ENCODE results near the gene XPO6.
A peak's percentile ranks its signal among the peaks of the same experiment; 100 is the strongest.
"Not testable (repeated sequence)": the region's sequence is repeated elsewhere in the genome, so short reads cannot be mapped to it uniquely, and the experiment has no call there.

Gene XPO6

DNA sequence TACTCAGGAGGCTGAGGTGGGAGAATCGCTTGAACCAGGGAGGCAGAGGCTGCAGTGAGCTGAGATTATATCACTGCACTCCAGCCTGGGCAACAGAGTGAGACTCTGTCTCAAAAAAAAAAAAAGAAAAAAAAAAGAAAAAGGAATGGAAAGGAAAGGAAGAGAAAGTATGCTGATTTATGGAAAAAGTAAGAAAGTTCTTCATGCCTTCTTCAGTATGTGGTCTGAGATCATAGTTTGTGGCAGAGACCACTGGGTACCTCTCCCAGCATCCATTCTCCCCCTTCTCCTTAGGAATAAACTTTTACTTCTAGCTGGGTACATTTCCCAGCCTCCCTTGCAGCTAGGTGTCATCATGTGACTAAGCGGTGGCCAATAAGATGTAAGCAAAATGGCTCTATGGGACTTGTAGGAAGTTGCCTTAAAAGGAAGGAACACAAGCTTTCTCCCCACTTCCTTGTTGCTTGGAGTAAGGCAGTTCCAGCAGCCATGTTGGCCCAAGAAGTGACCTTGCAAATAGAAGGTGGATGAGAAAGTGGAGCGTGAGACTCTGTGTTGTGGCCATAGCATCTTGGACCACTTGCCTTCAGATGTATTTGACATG lies 26.1 kb upstream of the XPO6 start:
- Histone ChIP-seq H3K4me3 (ENCODE audit: low read depth, low read length) (no peak overlapping the region), H3K27me3 (replicated peaks) (no peaks in the 10 kb centered on the region), H3K27ac (no peak overlapping the region), H3K36me3 (replicated peaks) (no peaks in the 10 kb centered on the region)
- TF ChIP-seq, protein P1, sequence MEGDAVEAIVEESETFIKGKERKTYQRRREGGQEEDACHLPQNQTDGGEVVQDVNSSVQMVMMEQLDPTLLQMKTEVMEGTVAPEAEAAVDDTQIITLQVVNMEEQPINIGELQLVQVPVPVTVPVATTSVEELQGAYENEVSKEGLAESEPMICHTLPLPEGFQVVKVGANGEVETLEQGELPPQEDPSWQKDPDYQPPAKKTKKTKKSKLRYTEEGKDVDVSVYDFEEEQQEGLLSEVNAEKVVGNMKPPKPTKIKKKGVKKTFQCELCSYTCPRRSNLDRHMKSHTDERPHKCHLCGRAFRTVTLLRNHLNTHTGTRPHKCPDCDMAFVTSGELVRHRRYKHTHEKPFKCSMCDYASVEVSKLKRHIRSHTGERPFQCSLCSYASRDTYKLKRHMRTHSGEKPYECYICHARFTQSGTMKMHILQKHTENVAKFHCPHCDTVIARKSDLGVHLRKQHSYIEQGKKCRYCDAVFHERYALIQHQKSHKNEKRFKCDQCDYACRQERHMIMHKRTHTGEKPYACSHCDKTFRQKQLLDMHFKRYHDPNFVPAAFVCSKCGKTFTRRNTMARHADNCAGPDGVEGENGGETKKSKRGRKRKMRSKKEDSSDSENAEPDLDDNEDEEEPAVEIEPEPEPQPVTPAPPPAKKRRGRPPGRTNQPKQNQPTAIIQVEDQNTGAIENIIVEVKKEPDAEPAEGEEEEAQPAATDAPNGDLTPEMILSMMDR (IDR thresholded peaks at IDR 0.05; ENCODE audit: low read depth, low read length, missing control alignments), result no peak
- DNase-seq, result no peak
- in situ Hi-C loops (cut with HindIII; ENCODE audit: low pct_ligation_motif_present, low sequenced_read_pairs), result no loop called here

DNA sequence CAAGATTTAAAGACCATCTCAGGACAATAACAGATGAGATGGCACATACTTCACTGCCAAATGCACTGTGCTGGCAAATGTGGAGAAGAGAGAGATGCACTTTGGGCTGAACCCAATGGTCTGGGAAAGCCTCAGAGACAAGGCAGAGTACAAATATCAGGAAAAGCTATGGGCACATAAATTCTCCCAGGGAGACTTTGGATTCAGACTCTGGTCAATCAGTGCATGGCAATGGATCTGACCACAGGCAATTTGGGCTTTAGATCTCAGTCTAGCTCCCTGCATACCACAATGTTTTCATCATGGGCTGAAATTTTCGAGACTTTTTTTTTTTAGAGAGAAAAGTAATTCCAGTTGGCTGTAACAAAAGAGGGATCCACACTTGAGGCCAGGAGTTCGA lies 20.0 kb upstream of the XPO6 start:
- in situ Hi-C loops (cut with HindIII; ENCODE audit: low pct_ligation_motif_present, low sequenced_read_pairs), result no loop called here
- TF ChIP-seq, protein P1 (IDR thresholded peaks at IDR 0.05; ENCODE audit: low read depth, low read length, missing control alignments), result no peak
- Histone ChIP-seq H3K36me3 (replicated peaks) (no peaks in the 10 kb centered on the region), H3K27me3 (replicated peaks) (no peaks in the 10 kb centered on the region), H3K4me3 (ENCODE audit: low read depth, low read length) (no peak overlapping the region), H3K27ac (no peak overlapping the region)
- DNase-seq, result no peak

DNA sequence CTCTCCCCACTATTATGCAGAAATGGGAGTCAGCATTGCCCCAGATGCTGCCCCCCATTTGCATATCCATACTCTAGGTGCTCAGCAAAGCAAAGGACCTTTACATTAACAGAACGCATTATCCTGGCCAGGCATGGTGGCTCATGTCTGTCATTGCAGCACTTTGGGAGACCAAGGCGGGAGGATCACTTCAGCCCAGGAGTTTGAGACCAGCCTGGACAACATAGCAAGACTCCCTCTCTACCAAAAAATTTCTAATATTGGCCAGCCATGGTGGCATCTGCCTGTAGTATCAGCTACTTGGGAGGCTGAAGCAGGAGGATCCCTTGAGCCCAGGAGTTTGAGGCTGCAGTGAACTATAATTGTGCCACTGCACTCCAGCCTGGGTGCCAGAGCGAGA lies 12.1 kb upstream of the XPO6 start:
- H3K27ac ChIP-seq; DNase-seq; H3K36me3 ChIP-seq (replicated peaks); H3K27me3 ChIP-seq (replicated peaks); H3K4me3 ChIP-seq (ENCODE audit: low read depth, low read length); in situ Hi-C loops (cut with HindIII; ENCODE audit: low pct_ligation_motif_present, low sequenced_read_pairs): not testable (repeated sequence)

DNA sequence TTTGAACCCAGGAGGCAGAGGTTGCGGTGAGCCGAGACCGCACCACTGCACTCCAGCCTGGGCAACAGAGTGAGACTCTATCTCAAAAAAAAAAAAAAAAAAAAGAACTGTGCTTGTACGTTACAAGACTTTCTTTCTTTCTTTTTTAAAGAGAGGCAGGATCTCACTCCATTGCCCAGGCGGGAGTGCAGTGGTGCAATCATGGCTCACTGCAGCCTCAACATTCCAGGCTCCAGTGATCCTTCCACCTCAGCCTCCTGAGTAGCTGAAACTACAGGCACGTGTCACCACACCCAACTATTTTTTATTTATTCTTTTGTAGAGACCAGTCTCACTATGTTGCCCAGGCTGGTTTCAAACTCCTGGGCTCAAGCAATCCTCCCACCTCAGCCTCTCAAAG lies 8.0 kb upstream of the XPO6 start:
- H3K36me3 ChIP-seq (replicated peaks); H3K4me3 ChIP-seq (ENCODE audit: low read depth, low read length); H3K27me3 ChIP-seq (replicated peaks); H3K27ac ChIP-seq; DNase-seq; in situ Hi-C loops (cut with HindIII; ENCODE audit: low pct_ligation_motif_present, low sequenced_read_pairs): not testable (repeated sequence)

DNA sequence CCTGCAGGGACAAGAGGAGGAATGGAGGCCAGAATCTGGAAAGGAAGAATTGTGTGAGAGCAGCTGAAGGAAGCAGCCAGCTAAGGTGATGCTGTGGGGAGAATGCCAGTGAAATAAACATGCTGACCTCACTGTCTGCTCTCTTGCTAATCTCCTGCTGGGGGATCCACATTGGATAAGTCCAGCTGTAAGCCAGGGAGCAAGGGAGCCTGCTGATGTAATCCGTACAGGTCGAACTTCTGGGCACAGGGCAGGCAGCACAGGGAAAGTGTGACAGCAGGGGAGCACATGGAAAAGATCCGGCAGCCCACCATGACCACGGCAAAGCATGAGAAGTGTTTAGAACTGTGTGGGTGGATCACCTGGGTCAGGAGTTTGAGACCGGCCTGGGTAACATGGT lies 7.5 kb upstream of the XPO6 start:
- DNase-seq, result no peak
- in situ Hi-C loops (cut with HindIII; ENCODE audit: low pct_ligation_motif_present, low sequenced_read_pairs), result no loop called here
- Histone ChIP-seq H3K36me3 (replicated peaks) (no peaks in the 10 kb centered on the region), H3K27ac (no peak overlapping the region), H3K27me3 (replicated peaks) (no peaks in the 10 kb centered on the region), H3K4me3 (ENCODE audit: low read depth, low read length) (no peak overlapping the region)
- TF ChIP-seq, protein P1 (IDR thresholded peaks at IDR 0.05; ENCODE audit: low read depth, low read length, missing control alignments), result no peak

DNA sequence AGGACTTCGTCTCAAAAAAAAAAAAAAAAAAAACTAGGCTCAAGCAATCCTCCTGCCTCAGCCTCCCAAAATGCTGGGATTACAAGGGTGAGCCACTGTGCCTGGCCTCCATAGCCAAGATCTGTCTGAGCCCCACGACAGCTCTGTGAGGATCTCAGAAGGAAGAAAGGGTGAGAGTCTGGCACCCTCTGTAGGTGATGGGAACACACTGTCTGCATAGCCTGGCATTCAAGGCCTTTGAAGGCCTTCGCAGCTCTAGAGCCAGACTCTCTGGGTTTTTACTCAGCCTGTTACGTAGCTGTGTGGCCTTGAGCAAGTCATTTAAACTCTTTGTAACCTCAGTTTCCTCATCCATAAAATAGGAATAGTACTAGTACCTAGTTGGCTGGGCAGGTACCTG lies 6.3 kb upstream of the XPO6 start:
- in situ Hi-C loops (cut with HindIII; ENCODE audit: low pct_ligation_motif_present, low sequenced_read_pairs), result no loop called here
- H3K4me3 ChIP-seq (ENCODE audit: low read depth, low read length), result no peak overlapping the region
- TF ChIP-seq, protein P1 (IDR thresholded peaks at IDR 0.05; ENCODE audit: low read depth, low read length, missing control alignments), result peak; percentile 77
- H3K36me3 ChIP-seq (replicated peaks), result no peaks in the 10 kb centered on the region
- DNase-seq, result peak; percentile 51
- no peaks in the 10 kb centered on the region for H3K27me3 ChIP-seq (replicated peaks)
- no peak overlapping the region for H3K27ac ChIP-seq

DNA sequence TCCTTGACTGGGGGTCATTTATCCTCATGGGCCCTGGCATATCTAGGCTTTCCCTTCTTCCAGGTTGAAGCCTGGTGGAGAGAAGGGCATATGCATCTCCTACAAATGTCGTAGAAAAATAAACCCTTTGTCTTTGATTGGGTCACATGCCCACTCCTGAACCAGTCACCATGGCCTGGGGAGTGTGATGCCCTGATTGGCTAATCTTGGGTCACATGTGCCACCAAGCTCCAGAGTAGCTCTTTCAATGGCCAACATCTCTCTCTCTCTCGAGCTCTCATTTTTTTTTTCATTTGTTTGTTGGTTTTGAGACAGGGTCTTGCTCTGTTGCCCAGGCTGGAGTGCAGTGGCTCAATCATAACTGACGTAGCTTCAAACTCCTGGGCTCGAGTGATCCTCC lies 5.6 kb upstream of the XPO6 start:
- Histone ChIP-seq H3K4me3 (ENCODE audit: low read depth, low read length) (no peak overlapping the region), H3K36me3 (replicated peaks) (no peaks in the 10 kb centered on the region), H3K27ac (no peak overlapping the region), H3K27me3 (replicated peaks) (no peaks in the 10 kb centered on the region)
- TF ChIP-seq, protein P1 (IDR thresholded peaks at IDR 0.05; ENCODE audit: low read depth, low read length, missing control alignments), result no peak
- no peak for DNase-seq
- in situ Hi-C loops (cut with HindIII; ENCODE audit: low pct_ligation_motif_present, low sequenced_read_pairs), result no loop called here

Data from brain microvascular endothelial cell (primary cell).